SK-N-SH (cell line): ENCODE data around the gene KIF6. TPM values are rescaled to one million over a fixed set of nuclear protein-coding genes. Genes with fewer than 3 reads are reported as not detected.

Experiments
- CTCF ChIA-PET: fragments of 300-600, 350-600 bp; formaldehyde crosslinking; extraction: SDS; loops from one replicate; lab custom pipeline; 2021; lab: Yijun Ruan, JAX
- POLR2A ChIA-PET: fragments of 350-600 bp; sonication (Branson Sonifier 250); formaldehyde crosslinking; extraction: SDS; loops from one replicate; lab custom pipeline; 2020; ENCODE audit warnings: antibody characterized with exemption, inconsistent platforms; lab: Yijun Ruan, JAX
- DNase-seq: peaks from one replicate; pipeline ENCODE4 v3.0.0; 2012
- H2AFZ ChIP-seq: fragments of 200-600 bp; sonication (generic); 2 replicates; pipeline ENCODE4 v1.8.1; 2016; ENCODE audit warnings: antibody characterized with exemption, mild to moderate bottlenecking, low read depth
- H3F3A ChIP-seq: fragments of 200-600 bp; sonication (generic); replicated peaks from 2 replicates; pipeline ENCODE3; 2016; ENCODE audit warnings: antibody characterized with exemption, mild to moderate bottlenecking; ENCODE audit not compliant: insufficient read depth
- H3K27ac ChIP-seq, 2 experiments: fragments of 200-500 bp in 1 of 2; fragments of 200-600 bp in 1 of 2; sonication (Bioruptor generic) in 1 of 2; sonication (generic), shearing (Covaris generic) in 1 of 2; 2 replicates each; pipeline versions ENCODE4 v1.5.1 to v1.6.1; 2014 to 2016; ENCODE audit warnings: low read depth in 2 of 2, inconsistent platforms in 1 of 2, low read length in 1 of 2, mild to moderate bottlenecking in 1 of 2, mixed read lengths in 1 of 2
- H3K27me3 ChIP-seq: fragments of 200-600 bp; sonication (generic), shearing (Covaris generic); 2 replicates; pipeline ENCODE4 v1.6.1; 2016; ENCODE audit warnings: mixed run types; ENCODE audit not compliant: insufficient read depth
- H3K36me3 ChIP-seq, 2 experiments: fragments of 200-500 bp in 1 of 2; fragments of 200-600 bp in 1 of 2; sonication (Bioruptor generic) in 1 of 2; sonication (generic) in 1 of 2; replicated peaks in 1 of 2; 2 replicates each; pipeline versions ENCODE3 to v1.5.1; 2014 to 2016; ENCODE audit warnings: low read length in 1 of 2, mild to moderate bottlenecking in 1 of 2; ENCODE audit not compliant: insufficient read depth in 2 of 2, control insufficient read depth in 1 of 2
- H3K4me1 ChIP-seq, 2 experiments: fragments of 200-500 bp in 1 of 2; fragments of 200-600 bp in 1 of 2; sonication (Bioruptor generic) in 1 of 2; sonication (generic), shearing (Covaris generic) in 1 of 2; 2 replicates each; pipeline versions ENCODE4 v1.5.1 to v1.6.1; 2014 to 2016; ENCODE audit warnings: low read depth in 1 of 2, low read length in 1 of 2, mixed run types in 1 of 2; ENCODE audit not compliant: insufficient read depth in 2 of 2, control insufficient read depth in 1 of 2
- H3K4me2 ChIP-seq: fragments of 200-600 bp; sonication (generic), shearing (Covaris generic); 2 replicates; pipeline ENCODE4 v1.6.1; 2017; ENCODE audit warnings: mixed run types
- H3K4me3 ChIP-seq, 2 experiments: fragments of 200-500 bp in 1 of 2; fragments of 200-600 bp in 1 of 2; sonication (Bioruptor generic) in 1 of 2; sonication (generic), shearing (Covaris generic) in 1 of 2; 2 replicates each; pipeline versions ENCODE4 v1.5.1 to v1.8.1; 2014 to 2016; ENCODE audit warnings: low read depth in 2 of 2, inconsistent platforms in 1 of 2, low read length in 1 of 2, mild to moderate bottlenecking in 1 of 2, mixed read lengths in 1 of 2, moderate library complexity in 1 of 2
- H3K79me2 ChIP-seq: fragments of 200-600 bp; sonication (generic); 2 replicates; pipeline ENCODE4 v1.8.1; 2017; ENCODE audit warnings: mild to moderate bottlenecking; ENCODE audit not compliant: insufficient read depth
- H3K9ac ChIP-seq: fragments of 200-600 bp; sonication (generic); 2 replicates; pipeline ENCODE4 v1.6.1; 2017; ENCODE audit warnings: mixed run types
- H3K9me2 ChIP-seq: fragments of 200-600 bp; sonication (generic); 2 replicates; pipeline ENCODE4 v1.6.1; 2017; ENCODE audit warnings: mixed run types
- H3K9me3 ChIP-seq: fragments of 200-600 bp; sonication (generic); 2 replicates; pipeline ENCODE4 v1.6.1; 2017; ENCODE audit warnings: mixed run types, mild to moderate bottlenecking, moderate library complexity
- H4K20me1 ChIP-seq: fragments of 200-600 bp; sonication (generic); 2 replicates; pipeline ENCODE4 v1.6.1; 2017; ENCODE audit warnings: mild to moderate bottlenecking, mixed run types; ENCODE audit not compliant: insufficient read depth
- CHD2 ChIP-seq: fragments of 150-350 bp; IDR thresholded peaks from 2 replicates; pipeline ENCODE4 v1.6.1; 2018; ENCODE audit warnings: low read length; ENCODE audit not compliant: partially characterized antibody
- FOXJ3 ChIP-seq: sonication (generic); formaldehyde crosslinking; IDR thresholded peaks from 2 replicates; pipeline ENCODE4 v1.5.1; 2020; ENCODE audit warnings: mild to moderate bottlenecking, missing genetic modification reagents
- GABPA ChIP-seq: IDR thresholded peaks from 2 replicates; pipeline ENCODE4 v1.4.0; 2012; ENCODE audit warnings: low read depth, mild to moderate bottlenecking
- MAX ChIP-seq: IDR thresholded peaks from 2 replicates; pipeline ENCODE4 v1.4.0; 2012; ENCODE audit warnings: low read depth
- MEF2A ChIP-seq: IDR thresholded peaks from 2 replicates; pipeline ENCODE4 v1.4.0; 2012; ENCODE audit warnings: low read depth, borderline replicate concordance
- NFIC ChIP-seq: IDR thresholded peaks from 2 replicates; pipeline ENCODE4 v1.4.0; 2012; ENCODE audit warnings: borderline replicate concordance
- NRF1 ChIP-seq: IDR thresholded peaks from 2 replicates; pipeline ENCODE4 v1.6.1; 2012; ENCODE audit warnings: low read depth, mild to moderate bottlenecking, low read length
- POLR2AphosphoS5 ChIP-seq: IDR thresholded peaks from 2 replicates; pipeline ENCODE4 v1.6.1; 2012; ENCODE audit warnings: low read depth, low read length
- RCOR1 ChIP-seq: fragments of 150-350 bp; IDR thresholded peaks from 2 replicates; pipeline ENCODE4 v1.6.1; 2017; ENCODE audit warnings: antibody characterized with exemption, low read length
- REST ChIP-seq: IDR thresholded peaks from 2 replicates; pipeline ENCODE4 v1.6.1; 2012; ENCODE audit warnings: mild to moderate bottlenecking, low read depth, low read length, moderate library complexity
- RXRA ChIP-seq: IDR thresholded peaks from 2 replicates; pipeline ENCODE4 v1.4.0; 2012; ENCODE audit warnings: low read depth, mild to moderate bottlenecking, borderline replicate concordance
- SMC3 ChIP-seq: IDR thresholded peaks from 2 replicates; pipeline ENCODE4 v1.6.1; 2012; ENCODE audit warnings: low read depth, low read length, improper control_type of control experiment
- TCF12 ChIP-seq: IDR thresholded peaks from 2 replicates; pipeline ENCODE4 v1.4.0; 2012
- TEAD4 ChIP-seq: IDR thresholded peaks from 2 replicates; pipeline ENCODE4 v1.4.0; 2012; ENCODE audit warnings: mild to moderate bottlenecking, borderline replicate concordance; ENCODE audit not compliant: insufficient read depth
- USF1 ChIP-seq: IDR thresholded peaks from 2 replicates; pipeline ENCODE4 v1.4.0; 2012; ENCODE audit warnings: low read depth, borderline replicate concordance
- ZBTB33 ChIP-seq: IDR thresholded peaks from 2 replicates; pipeline ENCODE4 v1.4.0; 2012; ENCODE audit warnings: low read depth, borderline replicate concordance
- WGBS: methylation state at CpG from one replicate; pipeline ENCODE4 v1.1.6; 2017; ENCODE audit warnings: low lambda C conversion rate; 5-methylcytosine and 5-hydroxymethylcytosine counted together
- polyA plus RNA-seq, 3 experiments: library from polyadenylated mRNA; depleted of rRNA; stranded (reverse); fragments of >200 nt; gene quantifications; 2 replicates each; pipeline ENCODE4 v1.2.3, GENCODE V29; 2012

The KIF6 gene
- polyA plus RNA-seq, 1 of the 3 experiments (the other 2 are of a cell fraction), result 0.13 TPM

DNA sequence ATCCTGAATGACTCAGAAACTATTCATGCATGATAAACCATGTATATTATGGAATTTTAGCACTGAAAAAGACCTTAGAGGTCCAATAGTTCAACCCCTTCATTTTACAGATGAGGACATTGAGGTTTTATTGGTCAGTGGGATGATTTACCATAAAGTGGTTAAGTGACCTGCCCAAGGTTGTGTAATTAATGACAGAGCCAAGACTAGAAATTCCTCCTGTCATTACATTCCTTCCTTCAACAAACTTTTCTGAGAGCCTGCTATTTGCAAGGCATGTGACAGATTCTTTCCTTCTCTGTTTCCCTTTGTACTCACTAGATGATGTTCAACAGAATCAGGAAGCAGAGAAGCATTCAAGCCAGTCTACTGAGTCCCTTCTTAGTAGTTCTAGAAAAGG is 232.0 kb downstream of the KIF6 start (continued):
- TF ChIP-seq USF1 (no peak), ZBTB33 (no peak)

DNA sequence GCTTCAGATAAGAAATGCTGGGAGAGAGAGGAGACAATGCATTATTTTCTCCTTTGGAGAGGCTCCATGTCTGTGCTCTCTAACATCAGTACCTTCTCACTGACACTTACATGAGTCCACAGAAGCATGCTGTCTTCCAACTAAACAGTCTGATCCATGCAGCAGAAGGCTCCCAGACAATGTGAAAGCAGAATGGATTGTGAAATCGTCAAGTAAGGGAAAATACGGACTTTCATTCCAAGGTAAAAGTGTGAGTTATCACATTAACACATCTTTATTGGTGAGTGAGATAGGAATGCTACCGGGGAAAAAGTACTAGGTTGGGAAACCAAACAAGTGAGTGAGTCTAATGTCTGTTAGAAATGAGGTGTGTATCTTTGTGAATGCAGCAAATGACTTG is 235.1 kb downstream of the KIF6 start:
- Histone ChIP-seq H3K9ac (no peak overlapping the region), H3K27me3 (no peaks in the 10 kb centered on the region), H3K36me3 (no peaks in the 10 kb centered on the region), H3K9me2 (no peaks in the 10 kb centered on the region), H3K4me1 (no peaks in the 10 kb centered on the region; a peak in 1 of 4 replicates), H3K4me3 (no peak overlapping the region), H2AFZ (no peak overlapping the region), H3K27ac (no peak overlapping the region), H3K79me2 (no peaks in the 10 kb centered on the region), H3K4me2 (no peak overlapping the region), H3K9me3 (no peaks in the 10 kb centered on the region), H3F3A (no peaks in the 10 kb centered on the region), H4K20me1 (no peaks in the 10 kb centered on the region)
- ChIA-PET POLR2A (no interaction called here), CTCF (interaction anchor here (1.0 kb wide), 1 partner anchor 23 kb away, joined by 3 read pairs; no protein-coding TSS in a partner anchor)
- no peak for TF ChIP-seq FOXJ3 (CRISPR knock-in tag)
- no peak for TF ChIP-seq MAX
- no peak for TF ChIP-seq SMC3
- TF ChIP-seq NFIC, result no peak
- TF ChIP-seq MEF2A, result no peak
- TF ChIP-seq NRF1, result no peak
- no peak for TF ChIP-seq POLR2AphosphoS5
- TF ChIP-seq TEAD4, result no peak
- no peak for TF ChIP-seq REST
- TF ChIP-seq GABPA, result no peak
- no peak for TF ChIP-seq TCF12
- no peak for TF ChIP-seq CHD2
- no peak for TF ChIP-seq RCOR1
- no peak for TF ChIP-seq RXRA
- DNase-seq, result no peak
- WGBS, result 36% methylated on average over 3 of the region's 3 CpGs
